HG03558 (cell line): ENCODE data around the gene SERPINB7.

Experiments
- ATAC-seq: cut with Tn5 transposase; IDR thresholded peaks from one replicate; pipeline ENCODE4 v1.9.1; 2021; ENCODE audit warnings: moderate number of reproducible peaks; ENCODE audit not compliant: unreplicated experiment; ENCODE audit errors: extremely low read depth

Gene SERPINB7

DNA sequence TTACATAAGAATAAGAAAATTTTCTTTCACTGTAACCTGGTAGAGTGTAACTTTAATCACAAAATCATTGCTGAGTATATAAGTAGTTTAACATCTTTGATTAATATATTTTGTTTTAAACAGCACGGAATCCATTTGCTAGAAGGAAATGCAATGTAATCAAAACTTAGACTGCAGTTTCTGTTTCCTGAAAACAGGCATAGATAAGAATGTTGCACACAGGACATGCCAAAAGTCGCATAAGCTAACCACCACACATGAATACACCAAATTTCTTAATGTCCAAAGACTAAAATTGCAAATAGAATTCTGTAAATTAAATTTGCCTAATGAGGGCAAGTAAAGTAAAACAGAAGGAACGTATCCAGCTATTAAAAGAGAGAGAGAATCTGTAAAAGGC lies 61.2 kb downstream of the SERPINB7 start:
- no peak for ATAC-seq

DNA sequence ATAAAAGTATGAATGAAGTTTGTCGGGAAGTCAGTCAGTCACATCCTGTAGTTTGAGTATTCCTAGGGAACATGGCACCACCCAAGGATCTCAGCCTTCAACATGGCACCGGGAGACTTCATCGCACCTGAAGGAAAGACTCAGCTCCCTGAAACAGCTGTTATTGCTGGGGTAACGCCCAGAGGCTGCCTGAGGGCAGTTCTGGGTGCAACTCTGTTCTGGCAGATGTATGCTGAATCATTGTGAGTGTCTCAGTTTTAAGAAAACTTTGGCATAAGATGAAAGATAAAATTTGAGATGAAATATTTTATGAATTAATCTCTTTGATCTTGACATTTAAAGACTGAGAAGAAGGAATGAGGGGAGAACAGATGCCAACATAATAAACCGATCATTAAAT lies 62.4 kb downstream of the SERPINB7 start:
- no peak for ATAC-seq

DNA sequence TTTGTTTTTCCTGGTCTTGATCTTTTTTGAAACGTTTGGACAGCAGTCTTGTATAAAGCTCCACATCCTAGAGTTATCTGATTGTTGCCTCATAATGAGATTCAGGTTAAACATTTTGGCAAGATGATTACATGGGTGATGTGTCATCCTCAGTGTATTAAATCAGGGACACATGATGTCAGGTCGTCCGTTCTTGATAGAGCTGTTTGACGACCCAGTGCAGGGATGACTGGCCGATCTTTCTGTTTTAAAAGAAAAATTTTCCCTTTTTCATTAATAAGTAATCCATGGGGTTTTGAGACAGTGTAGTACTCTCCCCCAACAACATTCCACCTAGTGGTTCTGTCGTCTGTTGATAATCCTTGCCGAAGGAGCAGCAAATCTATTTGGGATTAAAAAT lies 67.8 kb downstream of the SERPINB7 start:
- no peak for ATAC-seq

DNA sequence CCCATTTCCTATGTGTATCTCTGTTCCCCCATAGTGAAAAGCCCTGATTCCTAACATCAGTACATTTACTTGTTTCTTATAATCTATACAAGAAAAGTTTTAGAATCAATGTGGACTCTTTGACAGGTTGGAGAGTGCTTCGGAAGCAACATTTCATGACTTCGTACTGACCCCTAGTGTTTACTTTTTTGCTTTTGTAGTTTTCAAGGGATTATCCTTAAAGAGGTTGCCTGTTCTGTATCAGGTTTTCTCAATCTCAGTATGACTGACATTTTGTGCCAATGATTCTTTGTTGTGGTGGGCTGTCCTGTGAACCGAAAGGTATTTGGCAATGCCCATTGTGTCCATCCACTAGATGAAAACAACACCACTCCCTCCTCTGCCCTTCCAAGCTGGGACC lies 69.0 kb downstream of the SERPINB7 start:
- ATAC-seq = no peak

DNA sequence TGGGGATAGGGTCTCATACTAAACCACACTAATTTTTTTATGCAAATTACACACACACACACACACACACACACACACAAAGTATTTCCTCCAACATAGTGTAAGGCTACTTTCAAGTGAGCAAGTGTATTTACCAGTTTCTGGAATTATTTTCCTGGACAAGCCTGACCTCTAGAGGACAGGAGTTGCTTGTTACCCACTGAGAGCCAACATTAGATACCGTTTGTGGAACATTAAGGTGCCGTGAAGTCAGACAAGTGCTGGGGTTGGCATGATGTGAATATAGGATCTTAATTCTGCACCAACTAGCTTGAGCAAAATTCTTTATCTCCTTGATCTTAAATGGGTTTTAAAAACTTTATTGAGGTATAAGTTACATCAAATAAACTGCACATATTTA lies 72.9 kb downstream of the SERPINB7 start:
- peak; percentile 60 for ATAC-seq

DNA sequence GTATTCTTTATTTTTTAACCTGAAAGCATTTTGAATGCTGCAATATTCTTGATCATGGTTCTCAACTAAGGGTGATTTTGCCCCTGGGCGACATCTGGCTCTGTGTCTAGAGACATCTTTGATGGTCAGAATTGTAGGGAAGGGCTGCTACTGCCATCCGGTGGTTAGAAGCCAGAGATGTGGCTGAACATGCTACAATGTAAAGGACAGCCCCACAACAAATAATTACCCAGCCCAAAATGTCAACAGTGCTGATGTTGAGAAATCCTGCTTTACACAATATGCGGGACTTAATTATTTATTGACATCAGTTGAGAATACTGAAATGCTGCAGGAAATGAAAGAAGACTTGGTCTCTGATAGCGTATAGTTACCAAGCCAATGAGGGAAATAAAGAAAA lies 74.8 kb downstream of the SERPINB7 start:
- ATAC-seq = no peak

- ATAC-seq = no peak
Observed at GRCh38 chr18:63850636-63851035, 75.4 kb downstream of the SERPINB7 start.
